GM21529 (cell line): ENCODE measurements around the gene KLHL2.
A peak's percentile ranks its signal among the peaks of the same experiment; 100 is the strongest.

Experiments
- ATAC-seq: cut with Tn5 transposase; IDR thresholded peaks from one replicate; pipeline ENCODE4 v1.9.1; 2021; ENCODE audit not compliant: unreplicated experiment

The KLHL2 gene

GRCh38 chr4:165286619-165287340 lies 79.4 kb downstream of the KLHL2 start:
- ATAC-seq: peak; percentile 82

- peak; percentile 55 for ATAC-seq
Measured at GRCh38 chr4:165288226-165288625, 80.9 kb downstream of the KLHL2 start.

DNA sequence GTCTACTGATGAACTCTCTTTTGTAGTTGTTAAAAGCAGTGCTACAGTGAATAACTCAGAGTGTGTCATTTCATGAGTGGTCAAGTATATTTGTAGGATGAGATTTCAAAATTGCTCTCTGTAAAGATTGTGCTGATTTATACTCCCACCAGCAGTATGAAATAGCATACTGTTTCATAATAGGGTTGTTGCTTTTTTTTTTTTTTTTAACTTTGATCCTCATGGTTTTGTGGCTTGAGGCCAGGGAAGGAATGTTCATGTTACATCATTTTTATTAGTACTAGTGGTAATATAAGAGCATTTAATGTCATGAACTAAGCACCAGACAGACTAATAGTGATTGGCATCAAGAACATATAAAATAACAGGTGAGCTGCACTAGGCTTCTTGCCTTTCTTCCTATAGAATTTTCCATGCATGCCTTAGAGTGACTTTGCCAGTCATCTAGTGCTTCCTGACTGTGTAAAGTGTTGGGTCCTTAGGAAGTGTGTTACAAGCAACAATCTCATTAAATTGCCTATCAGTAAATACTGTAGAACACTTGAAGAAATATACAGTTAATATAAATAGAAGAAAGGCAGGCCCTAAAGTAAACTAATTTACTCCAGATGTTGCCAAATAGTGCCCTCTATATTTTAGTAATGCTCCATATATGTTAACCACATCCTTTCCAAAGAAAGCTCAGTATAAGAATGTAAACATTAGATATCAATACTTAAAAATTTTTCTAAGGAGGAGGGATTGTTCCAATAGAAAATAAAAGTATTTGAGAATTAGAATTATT lies 81.5 kb downstream of the KLHL2 start:
- ATAC-seq: peak; percentile 13

- no peak for ATAC-seq
Measured at GRCh38 chr4:165289423-165289785, 82.0 kb downstream of the KLHL2 start.

DNA sequence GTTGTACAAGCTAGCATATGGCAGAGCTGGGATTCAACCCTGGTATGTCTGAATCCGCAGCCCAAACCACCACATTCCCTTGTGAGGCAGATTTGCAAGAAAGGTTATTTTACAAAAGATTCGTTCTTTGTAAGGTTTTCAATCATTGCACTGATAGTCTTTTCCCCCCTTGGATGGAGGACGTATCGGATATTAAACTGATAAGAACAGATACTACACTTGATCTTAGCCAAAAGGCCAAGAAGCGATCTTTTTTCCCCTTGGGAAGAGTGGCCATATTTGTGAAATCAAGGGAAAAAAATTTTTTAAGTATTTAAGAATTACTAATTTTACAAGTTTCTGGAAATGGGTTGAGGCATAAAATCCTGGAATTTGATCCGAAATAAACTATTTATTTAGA lies 85.7 kb downstream of the KLHL2 start:
- no peak for ATAC-seq

DNA sequence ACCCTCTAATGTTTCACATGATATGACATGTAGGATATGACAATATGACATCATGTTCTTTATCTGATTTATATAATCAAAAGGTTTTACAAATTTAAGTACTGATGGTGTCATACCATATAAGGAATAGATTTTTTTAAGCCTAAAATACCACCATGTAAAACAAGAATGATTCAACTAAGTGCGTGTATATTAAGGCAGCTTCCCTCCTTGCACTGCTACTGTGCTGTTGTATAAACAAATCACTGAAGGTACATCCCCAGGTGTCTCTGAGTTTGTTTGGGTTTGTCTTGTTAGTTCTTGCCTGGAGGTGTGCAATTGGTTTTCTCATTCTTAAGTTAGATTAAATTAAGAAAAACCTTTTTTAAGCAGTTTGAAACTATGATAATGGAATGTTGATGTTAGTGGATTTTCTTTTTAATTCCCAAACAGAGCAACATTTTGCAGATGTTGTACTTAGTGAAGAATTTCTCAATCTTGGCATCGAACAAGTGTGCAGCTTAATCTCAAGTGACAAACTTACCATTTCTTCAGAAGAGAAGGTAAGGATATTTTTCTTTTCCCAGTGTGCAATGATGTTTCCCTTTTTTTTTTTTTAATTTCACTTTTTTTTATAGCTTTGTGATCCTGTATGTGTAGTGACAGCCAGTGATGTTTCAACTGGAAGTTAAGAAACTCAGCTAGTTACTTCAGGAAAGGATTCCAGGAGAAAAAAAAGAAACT lies 86.7 kb downstream of the KLHL2 start:
- ATAC-seq: no peak

DNA sequence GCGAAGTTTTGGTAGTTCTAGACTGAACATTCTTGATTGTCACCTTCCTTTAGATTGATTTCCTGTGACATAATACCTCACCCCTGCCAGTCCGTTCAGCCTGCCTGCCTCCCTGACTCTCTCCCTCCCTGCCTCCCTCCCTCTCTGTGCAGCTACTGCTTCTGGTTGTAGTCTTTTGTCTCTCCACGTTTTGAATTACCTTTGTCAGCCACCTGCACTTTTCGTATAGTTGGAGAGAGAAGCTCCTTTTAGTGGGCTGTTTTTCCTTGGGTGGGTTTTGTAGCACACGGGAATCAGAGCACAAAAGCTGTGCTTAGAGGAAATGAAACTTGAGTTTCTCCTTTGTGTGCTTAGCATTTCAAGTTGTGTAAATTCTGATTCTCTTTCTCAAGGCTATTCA lies 87.5 kb downstream of the KLHL2 start:
- peak; percentile 96 for ATAC-seq

DNA sequence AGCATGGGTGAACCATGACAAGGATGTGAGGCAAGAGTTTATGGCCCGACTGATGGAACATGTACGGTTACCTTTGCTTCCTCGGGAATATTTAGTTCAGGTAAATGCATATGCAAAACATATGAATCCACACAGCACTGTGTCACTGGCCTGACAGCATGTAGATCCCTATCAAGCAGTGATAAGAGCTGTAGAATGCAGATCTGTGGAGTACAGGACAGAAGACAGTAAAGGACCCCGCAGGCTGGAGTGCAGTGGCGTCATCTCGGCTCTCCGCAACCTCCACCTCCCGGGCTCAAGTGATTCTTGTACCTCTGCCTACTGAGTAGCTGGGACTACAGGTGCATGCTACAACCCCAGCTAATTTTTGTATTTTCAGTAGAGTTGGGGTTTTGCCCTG lies 90.3 kb downstream of the KLHL2 start:
- no peak for ATAC-seq

GRCh38 chr4:165299399-165300060 lies 92.2 kb downstream of the KLHL2 start:
- ATAC-seq: no peak

DNA sequence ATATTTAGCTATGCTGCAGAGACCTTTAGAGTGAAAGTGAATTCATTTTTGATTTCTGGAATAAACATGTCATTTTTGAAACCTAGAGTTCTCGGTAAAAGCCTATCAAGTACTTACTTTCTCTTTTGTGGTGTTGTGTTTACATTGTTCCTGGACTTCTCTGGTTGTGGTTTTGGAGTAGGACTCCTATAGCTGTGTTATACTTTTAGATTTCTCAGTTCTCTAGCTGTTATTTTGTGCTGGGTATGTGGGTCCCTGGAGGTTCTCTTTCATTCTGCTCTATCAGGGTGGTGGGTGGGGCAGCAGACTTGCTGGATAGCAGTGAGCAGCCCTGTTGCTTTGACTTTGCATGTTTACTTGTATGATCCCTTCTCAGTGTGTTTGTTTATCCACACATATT lies 94.5 kb downstream of the KLHL2 start:
- peak; percentile 91 for ATAC-seq

- no peak for ATAC-seq
Measured at GRCh38 chr4:165302658-165303057, 95.3 kb downstream of the KLHL2 start.

GRCh38 chr4:165308166-165308565 lies 100.8 kb downstream of the KLHL2 start:
- no peak for ATAC-seq

- ATAC-seq: no peak
Measured at GRCh38 chr4:165308606-165309005, 101.2 kb downstream of the KLHL2 start.

GRCh38 chr4:165309456-165309855 lies 102.1 kb downstream of the KLHL2 start:
- no peak for ATAC-seq

- no peak for ATAC-seq
Measured at GRCh38 chr4:165312506-165312905, 105.1 kb downstream of the KLHL2 start.

DNA sequence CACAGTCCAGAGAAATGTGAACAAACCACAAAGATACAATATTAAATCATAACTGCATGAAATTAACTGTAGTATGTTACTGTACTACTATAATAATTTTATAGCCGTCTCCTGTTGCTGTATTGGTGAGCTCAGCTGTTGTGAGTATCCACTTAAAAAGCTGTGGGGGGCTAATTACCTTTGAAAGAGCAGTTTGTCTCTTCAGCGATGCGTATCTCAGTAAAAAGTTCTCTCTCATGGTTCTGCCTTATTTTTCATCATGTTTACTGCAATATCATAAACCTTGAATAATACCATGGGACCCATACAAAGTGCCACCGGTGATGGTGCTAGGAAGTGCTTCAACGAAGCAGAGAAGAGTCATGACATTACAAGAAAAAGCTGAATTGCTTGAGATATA lies 111.7 kb downstream of the KLHL2 start:
- ATAC-seq: no peak

DNA sequence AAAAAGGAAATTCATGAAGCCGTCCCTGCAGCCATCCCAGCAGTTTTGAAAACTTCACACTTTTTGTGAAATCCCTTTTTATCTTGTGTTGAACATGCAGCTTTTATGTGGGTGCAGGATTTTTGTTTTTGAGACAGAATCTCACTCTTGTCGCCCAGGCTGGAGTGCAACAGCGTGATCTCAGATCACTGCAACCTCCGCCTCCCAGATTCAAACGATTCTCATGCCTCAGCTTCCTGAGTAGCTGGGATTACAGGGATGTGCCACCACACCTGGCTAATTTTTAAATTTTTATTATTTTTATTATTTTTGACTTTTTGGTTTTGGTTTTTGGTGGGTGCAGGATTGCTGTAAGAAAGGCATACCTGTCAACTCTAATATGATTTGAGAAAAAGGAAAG lies 112.1 kb downstream of the KLHL2 start:
- ATAC-seq: no peak

- ATAC-seq: no peak
Measured at GRCh38 chr4:165324236-165324917, 117.0 kb downstream of the KLHL2 start.

DNA sequence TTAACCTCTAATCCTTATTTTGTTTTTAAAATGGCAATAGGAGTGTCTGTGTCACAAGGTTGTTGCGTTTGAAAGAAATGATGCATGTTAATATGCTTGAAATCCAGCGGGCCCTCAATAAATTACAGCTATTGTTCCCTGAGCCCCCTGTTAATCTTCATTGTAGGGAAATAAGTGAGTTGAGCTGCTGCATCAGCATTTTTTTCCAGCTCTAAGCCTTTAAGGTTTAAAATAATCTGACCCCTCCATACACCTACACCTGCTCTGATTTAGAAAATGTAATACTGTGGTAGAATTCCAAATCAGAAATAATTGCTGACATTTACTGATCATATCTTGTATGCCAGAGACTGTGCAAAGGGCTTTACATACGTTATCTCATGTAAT lies 117.5 kb downstream of the KLHL2 start:
- ATAC-seq: no peak

- no peak for ATAC-seq
Measured at GRCh38 chr4:165325732-165326512, 118.6 kb downstream of the KLHL2 start.
